8988T (cell line): Measurements from ENCODE around the gene ARHGAP28.
A peak's percentile ranks its signal among the peaks of the same experiment; 100 is the strongest.
"Not testable (repeated sequence)": the region's sequence is repeated elsewhere in the genome, so short reads cannot be mapped to it uniquely, and the experiment has no call there.

ENCODE experiments used
- DNase-seq: peaks from one replicate; pipeline ENCODE4 v3.0.0; 2011

The ARHGAP28 gene

GRCh38 chr18:6878556-6879297 is 149.2 kb downstream of the ARHGAP28 start:
- DNase-seq, result no peak

- DNase-seq, result no peak
These were observed 150.1 kb downstream of the ARHGAP28 start for GRCh38 chr18:6879508-6880195.

- DNase-seq, result no peak
These were observed 151.7 kb downstream of the ARHGAP28 start for GRCh38 chr18:6881034-6881820.

- no peak for DNase-seq
These were observed 152.9 kb downstream of the ARHGAP28 start for GRCh38 chr18:6882401-6882800.

- DNase-seq, result no peak
These were observed 155.5 kb downstream of the ARHGAP28 start for GRCh38 chr18:6885006-6885481.

- peak; percentile 29 for DNase-seq
These were observed 156.7 kb downstream of the ARHGAP28 start for GRCh38 chr18:6885992-6886796.

- no peak for DNase-seq
These were observed 157.3 kb downstream of the ARHGAP28 start for GRCh38 chr18:6886797-6887330.

GRCh38 chr18:6891788-6892187 is 162.3 kb downstream of the ARHGAP28 start:
- DNase-seq, result no peak

- DNase-seq, result no peak
These were observed 171.9 kb downstream of the ARHGAP28 start for GRCh38 chr18:6901286-6901926.

GRCh38 chr18:6917072-6917471 is 187.6 kb downstream of the ARHGAP28 start:
- no peak for DNase-seq

- DNase-seq, result no peak
These were observed 190.8 kb downstream of the ARHGAP28 start for GRCh38 chr18:6920099-6920955.

- DNase-seq, result no peak
These were observed 192.1 kb downstream of the ARHGAP28 start for GRCh38 chr18:6921571-6921970.

- DNase-seq, result no peak
These were observed 193.7 kb downstream of the ARHGAP28 start for GRCh38 chr18:6923220-6923619.

- DNase-seq, result no peak
These were observed 197.6 kb downstream of the ARHGAP28 start for GRCh38 chr18:6927153-6927552.

GRCh38 chr18:6928359-6928758 is 198.8 kb downstream of the ARHGAP28 start:
- no peak for DNase-seq

GRCh38 chr18:6929370-6930102 is 200.0 kb downstream of the ARHGAP28 start:
- no peak for DNase-seq

- no peak for DNase-seq
These were observed 205.3 kb downstream of the ARHGAP28 start for GRCh38 chr18:6934859-6935258.

- DNase-seq, result no peak
These were observed 208.5 kb downstream of the ARHGAP28 start for GRCh38 chr18:6938003-6938402.

- not testable (repeated sequence) for DNase-seq
These were observed 208.9 kb downstream of the ARHGAP28 start for GRCh38 chr18:6938403-6938802.

- no peak for DNase-seq
These were observed 210.5 kb downstream of the ARHGAP28 start for GRCh38 chr18:6939972-6940371.
